ENCODE data around the gene TNFRSF13B. TPM values are rescaled to one million over a fixed set of nuclear protein-coding genes. Genes with fewer than 3 reads are reported as not detected.
"Not testable (repeated sequence)": the region's sequence is repeated elsewhere in the genome, so short reads cannot be mapped to it uniquely, and the experiment has no call there.

The TNFRSF13B gene
- polyA plus RNA-seq, 4 donors: 0.13 to 3.0 (median 2.0) TPM; not detected in 1

- not testable (repeated sequence) for FAIRE-seq; H3K9me3 ChIP-seq (ENCODE audit: control insufficient read depth in 2 of 2, insufficient read depth in 1 of 2, low read depth in 1 of 2, low read length in 1 of 2); H3K36me3 ChIP-seq (ENCODE audit: control insufficient read depth in 3 of 3, insufficient read depth in 2 of 3, low read depth in 1 of 3, low read length in 3 of 3); DNase-seq; H3K27me3 ChIP-seq (ENCODE audit: control insufficient read depth in 3 of 3, insufficient read depth in 3 of 3, low read length in 3 of 3); H3K4me3 ChIP-seq (ENCODE audit: low read depth in 1 of 3, low read length in 3 of 3); H3K4me1 ChIP-seq (ENCODE audit: control insufficient read depth in 3 of 3, insufficient read depth in 2 of 3, low read depth in 1 of 3, low read length in 2 of 3)
- H3K27ac ChIP-seq (ENCODE audit: low read depth in 1 of 3, low read length in 2 of 3): peak overlapping the region in 1 of 3 donors; percentile 38
- 41 to 77% (median 44%) methylated on average over 1 of the region's 4 CpGs for WGBS, 3 donors
Measured at GRCh38 chr17:17009972-17010371, 38.1 kb upstream of the TNFRSF13B start.

DNA sequence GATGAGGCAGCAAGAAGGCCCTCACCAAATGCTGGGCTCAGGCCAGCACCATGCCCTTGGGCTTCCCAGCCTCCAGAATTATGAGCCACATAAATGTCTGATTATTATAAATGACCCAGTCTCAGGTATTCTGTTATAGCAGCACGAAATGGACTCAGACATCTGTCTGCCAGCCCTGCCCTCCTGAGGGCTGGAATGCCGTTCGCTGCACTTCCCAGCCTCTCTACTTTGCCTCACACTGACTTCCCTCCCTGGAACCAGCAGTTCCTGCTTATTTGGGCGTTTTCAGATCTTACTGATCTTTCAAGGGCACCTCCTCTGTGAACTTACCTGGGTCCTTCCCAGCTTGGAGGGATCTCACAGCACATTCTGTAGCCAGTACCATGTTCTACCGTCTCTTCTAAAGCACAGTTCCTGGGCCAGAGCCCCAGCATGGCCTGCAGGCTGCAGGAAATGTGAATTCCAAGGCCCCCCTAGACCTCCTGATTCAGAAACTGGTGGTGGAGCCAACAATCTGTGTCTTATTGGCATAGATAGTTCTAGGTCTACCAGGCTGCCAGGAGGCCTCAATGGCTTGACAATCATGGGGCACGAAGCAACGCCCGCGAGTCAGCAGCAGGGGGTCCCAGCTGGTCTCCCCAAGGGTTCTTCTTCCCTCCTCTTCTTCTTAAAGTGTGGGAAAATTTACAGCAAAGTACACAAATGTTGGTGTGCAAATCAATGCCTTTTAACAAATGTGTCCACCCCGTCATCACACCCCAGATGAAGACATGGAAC is 36.9 kb upstream of the TNFRSF13B start:
- not testable (repeated sequence) for H3K4me1 ChIP-seq (ENCODE audit: control insufficient read depth in 3 of 3, insufficient read depth in 2 of 3, low read depth in 1 of 3, low read length in 2 of 3); DNase-seq; H3K36me3 ChIP-seq (ENCODE audit: control insufficient read depth in 3 of 3, insufficient read depth in 2 of 3, low read depth in 1 of 3, low read length in 3 of 3); H3K4me3 ChIP-seq (ENCODE audit: low read depth in 1 of 3, low read length in 3 of 3); H3K9me3 ChIP-seq (ENCODE audit: control insufficient read depth in 2 of 2, insufficient read depth in 1 of 2, low read depth in 1 of 2, low read length in 1 of 2); H3K27ac ChIP-seq (ENCODE audit: low read depth in 1 of 3, low read length in 2 of 3); H3K27me3 ChIP-seq (ENCODE audit: control insufficient read depth in 3 of 3, insufficient read depth in 3 of 3, low read length in 3 of 3); FAIRE-seq
- 81 to 89% (median 84%) methylated on average over 10 of the region's 10 CpGs for WGBS, 3 donors

DNA sequence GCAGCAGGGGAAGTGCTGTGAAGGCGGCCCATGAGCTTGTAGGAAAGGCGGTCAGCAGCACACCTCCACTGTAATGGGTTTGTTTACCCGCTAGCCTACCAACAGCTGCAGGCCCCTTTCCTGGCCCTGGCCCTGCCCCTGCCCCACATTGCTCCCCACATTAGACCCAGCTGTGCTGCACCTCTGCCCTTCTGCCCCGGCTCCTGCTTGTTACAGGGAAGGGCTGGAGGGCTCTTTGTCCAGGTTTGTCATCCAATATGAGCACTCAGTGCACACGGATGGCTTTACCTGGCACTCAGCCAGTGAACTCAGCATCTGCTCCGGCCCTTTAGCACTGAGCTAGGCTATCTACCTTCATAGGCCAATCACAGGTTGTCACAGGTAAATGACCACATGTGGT is 36.0 kb upstream of the TNFRSF13B start:
- not testable (repeated sequence) for FAIRE-seq; H3K27ac ChIP-seq (ENCODE audit: low read depth in 1 of 3, low read length in 2 of 3); H3K9me3 ChIP-seq (ENCODE audit: control insufficient read depth in 2 of 2, insufficient read depth in 1 of 2, low read depth in 1 of 2, low read length in 1 of 2); H3K4me1 ChIP-seq (ENCODE audit: control insufficient read depth in 3 of 3, insufficient read depth in 2 of 3, low read depth in 1 of 3, low read length in 2 of 3); H3K27me3 ChIP-seq (ENCODE audit: control insufficient read depth in 3 of 3, insufficient read depth in 3 of 3, low read length in 3 of 3); DNase-seq; H3K36me3 ChIP-seq (ENCODE audit: control insufficient read depth in 3 of 3, insufficient read depth in 2 of 3, low read depth in 1 of 3, low read length in 3 of 3); H3K4me3 ChIP-seq (ENCODE audit: low read depth in 1 of 3, low read length in 3 of 3)
- WGBS, 3 donors: 60 to 76% (median 63%) methylated on average over 3 to 4 of the region's 6 CpGs

DNA sequence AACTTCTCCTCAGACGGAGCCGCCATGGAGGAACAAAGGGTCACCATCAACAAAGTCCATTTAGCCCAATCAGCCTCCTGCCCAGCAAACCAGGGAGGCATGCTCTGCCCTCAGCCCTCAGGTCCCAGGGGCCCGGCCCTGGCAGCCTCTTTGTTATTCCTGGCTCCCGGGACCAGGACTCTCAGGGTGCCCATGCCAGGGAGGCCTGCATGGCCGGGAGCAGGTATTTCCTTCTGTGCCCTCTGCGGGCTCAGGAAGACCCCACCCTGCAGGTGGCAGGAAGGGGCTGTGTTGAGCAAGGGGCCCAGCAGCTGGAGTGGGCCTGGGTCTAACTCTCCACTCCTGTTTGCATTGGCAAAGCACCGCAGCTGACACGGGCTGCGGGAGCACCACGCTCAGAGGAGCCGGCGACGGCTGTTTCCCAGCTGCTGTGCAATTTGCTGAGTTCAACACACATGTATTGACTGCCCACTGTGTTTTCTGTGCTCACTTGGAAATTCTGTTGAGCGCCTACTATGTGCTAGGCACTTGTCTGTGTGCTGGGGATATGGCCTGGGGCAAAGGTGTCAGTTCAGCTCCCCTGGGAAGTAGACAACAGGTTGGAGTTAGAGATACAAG is 33.2 kb upstream of the TNFRSF13B start:
- FAIRE-seq; H3K36me3 ChIP-seq (ENCODE audit: control insufficient read depth in 3 of 3, insufficient read depth in 2 of 3, low read depth in 1 of 3, low read length in 3 of 3); DNase-seq; H3K27me3 ChIP-seq (ENCODE audit: control insufficient read depth in 3 of 3, insufficient read depth in 3 of 3, low read length in 3 of 3); H3K4me3 ChIP-seq (ENCODE audit: low read depth in 1 of 3, low read length in 3 of 3); H3K27ac ChIP-seq (ENCODE audit: low read depth in 1 of 3, low read length in 2 of 3); H3K9me3 ChIP-seq (ENCODE audit: control insufficient read depth in 2 of 2, insufficient read depth in 1 of 2, low read depth in 1 of 2, low read length in 1 of 2): not testable (repeated sequence)
- peaks cover 0 to 17% (median 0%) of the 10 kb centered on the region in 3 donors for H3K4me1 ChIP-seq (ENCODE audit: control insufficient read depth in 3 of 3, insufficient read depth in 2 of 3, low read depth in 1 of 3, low read length in 2 of 3)
- 77 to 86% (median 81%) methylated on average over 12 to 14 of the region's 14 CpGs for WGBS, 3 donors

DNA sequence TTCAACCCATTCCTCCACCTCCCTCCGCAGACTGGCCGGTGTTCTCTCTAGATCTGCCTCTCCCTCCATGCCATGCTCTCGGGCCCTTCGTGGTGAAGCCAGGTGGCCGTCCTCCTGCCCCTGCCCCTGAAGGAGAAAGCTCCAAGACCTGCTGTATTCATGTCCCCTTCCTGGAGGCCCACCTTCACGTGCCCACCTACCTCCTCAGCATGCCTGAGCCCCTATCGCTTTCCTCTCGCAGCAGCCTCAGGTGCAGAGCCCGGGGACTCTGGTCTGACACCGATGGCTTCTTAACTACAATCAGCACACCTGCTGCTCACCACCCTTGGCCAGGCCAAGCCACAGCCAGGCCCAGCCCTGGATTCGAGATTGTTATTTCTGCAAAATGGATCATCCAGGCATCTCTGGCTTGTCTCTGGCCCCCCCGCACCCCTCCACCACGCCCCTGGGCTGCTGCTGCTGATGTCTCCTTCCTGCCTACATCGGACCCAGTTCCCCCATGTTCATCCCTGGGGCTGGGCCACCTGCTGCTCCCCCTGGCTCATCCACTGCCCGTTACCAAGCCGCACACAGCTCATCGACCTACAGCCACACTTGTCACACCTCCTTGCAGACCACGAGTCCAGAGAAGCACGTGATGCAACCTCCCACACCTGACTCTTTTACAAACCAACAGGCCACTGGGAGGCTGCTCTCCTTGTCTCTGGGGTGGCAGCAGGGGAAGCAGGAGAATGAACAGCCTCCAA is 32.5 kb upstream of the TNFRSF13B start:
- 81 to 84% (median 82%) methylated on average over 19 of the region's 19 CpGs for WGBS, 3 donors
- Histone ChIP-seq H3K27ac (ENCODE audit: low read depth in 1 of 3, low read length in 2 of 3) (no peak overlapping the region), H3K9me3 (ENCODE audit: control insufficient read depth in 2 of 2, insufficient read depth in 1 of 2, low read depth in 1 of 2, low read length in 1 of 2) (no peaks in the 10 kb centered on the region), H3K4me3 (ENCODE audit: low read depth in 1 of 3, low read length in 3 of 3) (no peak overlapping the region), H3K27me3 (ENCODE audit: control insufficient read depth in 3 of 3, insufficient read depth in 3 of 3, low read length in 3 of 3) (no peaks in the 10 kb centered on the region), H3K36me3 (ENCODE audit: control insufficient read depth in 3 of 3, insufficient read depth in 2 of 3, low read depth in 1 of 3, low read length in 3 of 3) (no peaks in the 10 kb centered on the region), H3K4me1 (ENCODE audit: control insufficient read depth in 3 of 3, insufficient read depth in 2 of 3, low read depth in 1 of 3, low read length in 2 of 3) (peaks cover 0 to 17% (median 0%) of the 10 kb centered on the region in 3 donors)
- FAIRE-seq: no peak
- no peak for DNase-seq

DNA sequence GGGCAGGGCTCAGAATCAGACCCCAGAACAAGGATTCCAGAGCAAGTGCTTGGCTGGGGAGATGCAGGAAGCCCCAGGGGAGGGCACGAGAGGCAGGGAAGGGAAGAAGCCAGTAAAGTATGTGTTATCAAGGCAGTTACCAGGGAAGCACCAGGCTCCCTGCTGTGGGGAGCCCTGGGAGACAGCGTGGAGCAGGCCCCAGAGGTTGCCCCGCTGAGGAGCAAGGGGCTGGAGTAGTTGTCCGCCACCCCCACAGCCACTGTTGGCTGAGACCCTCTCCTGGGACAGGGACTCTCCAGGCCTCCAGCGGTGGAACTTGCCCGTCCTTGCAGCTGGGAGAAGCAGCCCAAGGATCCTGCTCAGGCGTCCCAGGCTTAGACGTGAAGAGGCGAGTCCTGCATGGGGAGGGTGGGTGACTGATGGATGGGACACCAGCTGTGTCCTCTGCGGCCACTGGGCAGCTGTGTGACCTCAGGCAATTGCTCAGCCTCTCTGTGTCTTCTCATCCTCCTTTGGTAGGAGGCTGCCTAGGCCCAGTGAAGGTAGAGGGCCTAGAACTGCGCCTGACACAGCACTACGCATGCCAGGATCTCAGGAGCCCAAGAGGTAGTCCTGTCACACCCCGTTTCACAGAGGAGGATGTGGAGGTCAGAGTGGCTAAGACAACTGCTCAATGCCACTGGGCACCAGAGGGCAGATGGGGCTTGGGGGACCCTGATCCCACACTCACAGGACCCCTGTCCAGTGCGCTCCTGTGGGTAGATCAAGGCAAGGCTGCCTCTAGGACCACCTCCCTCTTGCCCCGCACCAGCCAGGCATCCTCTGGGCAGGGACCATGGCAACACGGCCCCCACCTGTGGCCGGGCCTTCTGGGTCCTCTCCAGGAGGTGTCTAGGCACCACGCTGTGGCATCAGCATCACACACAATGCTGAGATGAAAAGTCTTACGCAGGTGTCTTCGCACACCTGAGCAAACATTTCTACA is 31.1 kb upstream of the TNFRSF13B start:
- H3K36me3 ChIP-seq (ENCODE audit: control insufficient read depth in 3 of 3, insufficient read depth in 2 of 3, low read depth in 1 of 3, low read length in 3 of 3); FAIRE-seq; H3K4me3 ChIP-seq (ENCODE audit: low read depth in 1 of 3, low read length in 3 of 3); H3K27me3 ChIP-seq (ENCODE audit: control insufficient read depth in 3 of 3, insufficient read depth in 3 of 3, low read length in 3 of 3); H3K9me3 ChIP-seq (ENCODE audit: control insufficient read depth in 2 of 2, insufficient read depth in 1 of 2, low read depth in 1 of 2, low read length in 1 of 2): not testable (repeated sequence)
- WGBS, 3 donors: 66 to 86% (median 76%) methylated on average over 20 of the region's 20 CpGs
- DNase-seq: peak in 1 of 2 donors; percentile 30
- H3K27ac ChIP-seq (ENCODE audit: low read depth in 1 of 3, low read length in 2 of 3): peak overlapping the region in 1 of 3 donors; percentile 70
- peaks cover 0 to 17% (median 0%) of the 10 kb centered on the region in 3 donors for H3K4me1 ChIP-seq (ENCODE audit: control insufficient read depth in 3 of 3, insufficient read depth in 2 of 3, low read depth in 1 of 3, low read length in 2 of 3)

GRCh38 chr17:17001874-17002520 is 30.1 kb upstream of the TNFRSF13B start:
- Histone ChIP-seq H3K4me3 (ENCODE audit: low read depth in 1 of 3, low read length in 3 of 3) (no peak overlapping the region), H3K27me3 (ENCODE audit: control insufficient read depth in 3 of 3, insufficient read depth in 3 of 3, low read length in 3 of 3) (no peaks in the 10 kb centered on the region), H3K27ac (ENCODE audit: low read depth in 1 of 3, low read length in 2 of 3) (peak overlapping the region in 1 of 3 donors; percentile 70), H3K36me3 (ENCODE audit: control insufficient read depth in 3 of 3, insufficient read depth in 2 of 3, low read depth in 1 of 3, low read length in 3 of 3) (no peaks in the 10 kb centered on the region), H3K4me1 (ENCODE audit: control insufficient read depth in 3 of 3, insufficient read depth in 2 of 3, low read depth in 1 of 3, low read length in 2 of 3) (peaks cover 0 to 17% (median 0%) of the 10 kb centered on the region in 3 donors), H3K9me3 (ENCODE audit: control insufficient read depth in 2 of 2, insufficient read depth in 1 of 2, low read depth in 1 of 2, low read length in 1 of 2) (no peaks in the 10 kb centered on the region)
- FAIRE-seq (no peak), DNase-seq (peak; percentile 73 to 94)
- WGBS, 3 donors: 12 to 22% (median 16%) methylated on average over 22 of the region's 22 CpGs
